Neural cell (in vitro differentiated cells): ENCODE data around the gene SLC2A8. TPM values are rescaled to one million over a fixed set of nuclear protein-coding genes. Genes with fewer than 3 reads are reported as not detected.

Experiments used
- H2AFZ ChIP-seq: fragments of 200-600, 300-800 bp; sonication (generic), shearing (Covaris generic); 2 replicates; pipeline ENCODE4 v1.6.0; 2014; ENCODE audit warnings: low read depth, mild to moderate bottlenecking, antibody characterized with exemption, low read length, moderate library complexity
- H3F3A ChIP-seq: fragments of 200-600 bp; shearing (Covaris generic); 2 replicates; pipeline ENCODE4 v1.6.1; 2016; ENCODE audit warnings: mild to moderate bottlenecking, moderate library complexity, mixed read lengths, antibody characterized with exemption, low read length; ENCODE audit not compliant: insufficient read depth, poor library complexity, severe bottlenecking
- H3K27ac ChIP-seq: fragments of 200-600, 300-800 bp; sonication (generic), shearing (Covaris generic); 2 replicates; pipeline ENCODE4 v1.5.1; 2014; ENCODE audit warnings: mild to moderate bottlenecking, low read length, moderate library complexity
- H3K27me3 ChIP-seq: fragments of 300-800, 200-600 bp; sonication (generic), shearing (Covaris generic); 2 replicates; pipeline ENCODE4 v1.6.0; 2014; ENCODE audit warnings: mild to moderate bottlenecking, low read depth, low read length, moderate library complexity; ENCODE audit not compliant: insufficient read depth
- H3K36me3 ChIP-seq: fragments of 300-800, 200-600 bp; sonication (generic), shearing (Covaris generic); 2 replicates; pipeline ENCODE4 v1.5.1; 2014; ENCODE audit warnings: mild to moderate bottlenecking, antibody characterized with exemption, low read length, moderate library complexity; ENCODE audit not compliant: insufficient read depth
- H3K4me2 ChIP-seq: fragments of 300-800, 200-600 bp; sonication (generic), shearing (Covaris generic); 2 replicates; pipeline ENCODE4 v1.6.0; 2014; ENCODE audit warnings: mild to moderate bottlenecking, low read length
- H3K4me3 ChIP-seq: fragments of 300-800, 200-600 bp; sonication (generic), shearing (Covaris generic); 2 replicates; pipeline ENCODE4 v1.5.1; 2014; ENCODE audit warnings: mild to moderate bottlenecking, low read length, moderate library complexity
- H3K79me2 ChIP-seq: fragments of 200-600 bp; shearing (Covaris generic); replicated peaks from 2 replicates; pipeline ENCODE4 v1.6.0; 2014; ENCODE audit warnings: mild to moderate bottlenecking, low read length, moderate library complexity; ENCODE audit not compliant: insufficient read depth
- H3K9ac ChIP-seq: fragments of 300-800, 200-600 bp; sonication (generic), shearing (Covaris generic); 2 replicates; pipeline ENCODE4 v1.6.1; 2016; ENCODE audit warnings: mild to moderate bottlenecking, low read length, mixed read lengths
- H3K9me2 ChIP-seq: fragments of 200-600 bp; shearing (Covaris generic); 2 replicates; pipeline ENCODE4 v1.6.1; 2016; ENCODE audit warnings: mild to moderate bottlenecking, low read length, mixed read lengths; ENCODE audit not compliant: insufficient read depth
- H3K9me3 ChIP-seq: fragments of 200-600, 300-800 bp; sonication (generic), shearing (Covaris generic); 2 replicates; pipeline ENCODE4 v1.6.1; 2016; ENCODE audit warnings: mild to moderate bottlenecking, mixed run types, low read length, moderate library complexity, mixed read lengths
- H4K20me1 ChIP-seq: fragments of 200-600 bp; shearing (Covaris generic); 2 replicates; pipeline ENCODE4 v1.6.1; 2016; ENCODE audit warnings: mild to moderate bottlenecking, mixed run types; ENCODE audit not compliant: insufficient read depth
- CTCF ChIP-seq: fragments of 450-650 bp; IDR thresholded peaks from 2 replicates; pipeline ENCODE4 v1.5.1; 2014; ENCODE audit warnings: antibody characterized with exemption, mild to moderate bottlenecking, moderate library complexity; ENCODE audit not compliant: poor library complexity, severe bottlenecking
- EP300 ChIP-seq: fragments of 450-650 bp; conservative IDR thresholded peaks from 2 replicates; pipeline ENCODE4 v1.6.1; 2014; ENCODE audit warnings: antibody characterized with exemption, mild to moderate bottlenecking, moderate library complexity; ENCODE audit not compliant: poor library complexity, severe bottlenecking
- EZH2 ChIP-seq: fragments of 200-600, 300-800 bp; shearing (Covaris generic), sonication (generic); IDR thresholded peaks from 2 replicates; pipeline ENCODE4 v1.6.1; 2014; ENCODE audit warnings: antibody characterized with exemption, low read length, borderline replicate concordance, mild to moderate bottlenecking; ENCODE audit not compliant: insufficient read depth, poor library complexity, severe bottlenecking
- MXI1 ChIP-seq: fragments of 450-650 bp; conservative IDR thresholded peaks from 2 replicates; pipeline ENCODE4 v1.6.1; 2014; ENCODE audit warnings: antibody characterized with exemption, mild to moderate bottlenecking; ENCODE audit not compliant: poor library complexity, severe bottlenecking
- POLR2AphosphoS5 ChIP-seq: IDR thresholded peaks from 2 replicates; pipeline ENCODE4 v1.6.1; 2012
- RAD21 ChIP-seq: fragments of 450-650 bp; conservative IDR thresholded peaks from 2 replicates; pipeline ENCODE4 v1.6.1; 2014; ENCODE audit warnings: antibody characterized with exemption, mild to moderate bottlenecking, moderate library complexity
- REST ChIP-seq: IDR thresholded peaks from 2 replicates; pipeline ENCODE4 v1.6.1; 2012; ENCODE audit warnings: borderline replicate concordance
- SMC3 ChIP-seq: fragments of 450-650 bp; conservative IDR thresholded peaks from 2 replicates; pipeline ENCODE4 v1.6.1; 2014; ENCODE audit warnings: antibody characterized with exemption, mild to moderate bottlenecking, moderate library complexity; ENCODE audit not compliant: poor library complexity
- TAF1 ChIP-seq: IDR thresholded peaks from 2 replicates; pipeline ENCODE4 v1.6.1; 2012; ENCODE audit warnings: low read depth
- polyA plus RNA-seq: library from polyadenylated mRNA; depleted of rRNA; stranded (reverse); fragments of >200 nt; gene quantifications from 2 replicates; pipeline ENCODE4 v1.2.3, GENCODE V29; 2014

Gene SLC2A8
- polyA plus RNA-seq, 1 donor from 2014 or later, result 10.2 TPM

GRCh38 chr9:127360250-127360649, 36.7 kb upstream of the SLC2A8 start:
- Histone ChIP-seq H3K9me2 (no peaks in the 10 kb centered on the region), H3K9ac (no peak overlapping the region), H4K20me1 (no peaks in the 10 kb centered on the region), H3K9me3 (no peaks in the 10 kb centered on the region), H3K79me2 (no peaks in the 10 kb centered on the region), H3K4me2 (no peak overlapping the region), H3K27me3 (no peaks in the 10 kb centered on the region), H3K4me3 (no peak overlapping the region), H3K36me3 (no peaks in the 10 kb centered on the region), H2AFZ (no peak overlapping the region), H3F3A (no peaks in the 10 kb centered on the region), H3K27ac (no peak overlapping the region)
- TF ChIP-seq REST (no peak), EP300 (no peak), CTCF (no peak), EZH2 (no peak), POLR2AphosphoS5 (no peak), MXI1 (no peak), TAF1 (no peak), SMC3 (no peak), RAD21 (no peak)

GRCh38 chr9:127360829-127361228, 36.1 kb upstream of the SLC2A8 start:
- no peak for TF ChIP-seq TAF1
- TF ChIP-seq CTCF, result no peak
- no peak for TF ChIP-seq MXI1
- no peak for TF ChIP-seq REST
- no peak overlapping the region for H3K4me3 ChIP-seq
- H3K27ac ChIP-seq, result no peak overlapping the region
- H3K4me2 ChIP-seq, result no peak overlapping the region
- no peaks in the 10 kb centered on the region for H3K9me2 ChIP-seq
- no peaks in the 10 kb centered on the region for H4K20me1 ChIP-seq
- H3K9ac ChIP-seq, result no peak overlapping the region
- H3K27me3 ChIP-seq, result no peaks in the 10 kb centered on the region
- no peaks in the 10 kb centered on the region for H3F3A ChIP-seq
- H3K9me3 ChIP-seq, result no peaks in the 10 kb centered on the region
- H3K36me3 ChIP-seq, result no peaks in the 10 kb centered on the region
- no peaks in the 10 kb centered on the region for H3K79me2 ChIP-seq
- no peak overlapping the region for H2AFZ ChIP-seq
